H1 (cell line): Measurements from ENCODE around the gene SAFB2. TPM values are rescaled to one million over a fixed set of nuclear protein-coding genes. Genes with fewer than 3 reads are reported as not detected.

ENCODE experiments used
- BCL11A ChIP-seq, 2 experiments: IDR thresholded peaks; one replicate each; pipeline ENCODE4 v1.6.1; 2011; ENCODE audit warnings: low read depth in 2 of 2, low read length in 2 of 2, mild to moderate bottlenecking in 2 of 2
- CREB1 ChIP-seq: IDR thresholded peaks from 2 replicates; pipeline ENCODE4 v1.6.1; 2012; ENCODE audit warnings: inconsistent platforms
- POLR2AphosphoS5 ChIP-seq: IDR thresholded peaks from 2 replicates; pipeline ENCODE4 v1.6.1; 2011; ENCODE audit warnings: low read depth, low read length
- SP2 ChIP-seq: IDR thresholded peaks from 2 replicates; pipeline ENCODE4 v1.6.1; 2012; ENCODE audit warnings: mild to moderate bottlenecking, low read length, inconsistent platforms
- TEAD4 ChIP-seq: IDR thresholded peaks from 2 replicates; pipeline ENCODE4 v1.6.1; 2012; ENCODE audit warnings: low read depth, low read length, inconsistent platforms, mixed read lengths
- polyA plus RNA-seq, 7 experiments: library from polyadenylated mRNA; depleted of rRNA in 3 of 7; stranded (reverse) in 5 of 7; unstranded in 2 of 7; fragments of >200 nt in 5 of 7; fragments of 200-250 nt in 2 of 7; gene quantifications; 1 replicate in 5 of 7; 2 replicates in 1 of 7; 4 replicates in 1 of 7; pipeline versions ENCODE4 v1.2.1 to v1.2.3, GENCODE V29; 2011 to 2013; ENCODE audit warnings: missing spikeins in 2 of 7, mixed read lengths in 2 of 7
- total RNA-seq: library from RNA; stranded (reverse); fragmentation: NEBNext Ultra II Directional; extraction: Animal tissue kit (Norgen Biotek cat#: 25700); gene quantifications from 2 replicates; pipeline ENCODE4 v1.2.1, GENCODE V29; 2021
- TF ChIP-seq, protein P1 (sequence below): IDR thresholded peaks from 2 replicates; pipeline ENCODE4 v1.6.1; 2012; ENCODE audit warnings: inconsistent platforms

Gene SAFB2
- total and polyA plus RNA-seq, 2 of the 8 experiments (the other 6 are each of a cell fraction or from before 2014, with no cell fraction given): 14.8 to 63.8 TPM

DNA sequence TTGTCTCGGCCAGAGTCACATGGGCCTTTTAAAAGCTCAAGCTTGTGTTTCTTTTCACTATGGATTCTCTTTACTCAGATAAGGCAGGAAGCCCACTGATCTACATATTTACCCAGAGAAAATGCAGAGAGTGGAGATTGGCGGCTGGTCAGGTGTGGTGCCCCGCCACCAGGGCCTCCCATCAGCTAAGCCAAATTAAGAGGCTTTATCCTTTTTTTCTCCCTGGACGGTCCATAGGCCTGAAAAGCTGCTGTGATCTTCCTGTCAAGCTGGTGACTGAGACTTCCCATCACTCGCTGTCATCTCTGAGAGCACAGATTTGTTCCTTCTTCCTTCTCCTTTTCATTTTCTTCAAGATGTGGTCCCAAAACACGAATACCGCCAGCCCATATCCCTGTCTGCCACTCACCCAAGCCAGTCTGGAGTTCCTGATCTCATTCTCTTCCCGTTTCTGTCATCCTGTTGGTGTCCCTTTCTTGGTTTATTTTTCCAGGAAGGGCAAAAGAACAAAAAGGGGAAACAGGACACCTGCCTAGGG lies 2.2 kb upstream of the SAFB2 start (continued):
- TF ChIP-seq TEAD4 (no peak), CREB1 (no peak), POLR2AphosphoS5 (no peak), SP2 (no peak), BCL11A (IDR thresholded peaks at IDR 0.05; ENCODE audit: low read depth in 2 of 2, low read length in 2 of 2) (no peak)
- TF ChIP-seq, protein P1, sequence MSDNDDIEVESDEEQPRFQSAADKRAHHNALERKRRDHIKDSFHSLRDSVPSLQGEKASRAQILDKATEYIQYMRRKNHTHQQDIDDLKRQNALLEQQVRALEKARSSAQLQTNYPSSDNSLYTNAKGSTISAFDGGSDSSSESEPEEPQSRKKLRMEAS: no peak
- TF ChIP-seq, all 59 proteins: peak for 0
